Measurements from ENCODE around the gene TRH. TPM values are rescaled to one million over a fixed set of nuclear protein-coding genes. Genes with fewer than 3 reads are reported as not detected.
A peak's percentile ranks its signal among the peaks of the same experiment; 100 is the strongest.

TRH gene
- total RNA-seq, 1 donor: under 0.01 TPM

DNA sequence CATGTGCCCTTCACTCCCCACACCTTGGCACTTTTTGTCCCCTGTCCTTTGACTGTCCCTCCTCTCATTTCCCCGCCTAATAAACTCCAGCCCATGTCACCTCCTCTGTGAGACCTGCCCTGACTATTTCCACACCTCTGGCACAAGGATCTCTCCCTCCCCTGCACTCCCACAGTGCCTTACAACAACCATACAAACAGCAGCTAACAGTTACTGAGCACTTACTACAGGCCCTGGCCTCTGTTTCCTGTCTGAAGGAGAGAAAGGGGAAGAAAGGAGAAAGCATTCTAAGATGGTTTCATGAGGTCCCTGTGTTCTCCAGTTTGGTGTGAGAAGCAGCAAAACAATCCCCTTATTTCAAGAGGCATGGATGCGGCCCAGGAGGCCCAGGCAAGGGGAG is 20.0 kb upstream of the TRH start:
- Histone ChIP-seq H3K27me3 (ENCODE audit: insufficient read depth, low read length) (peaks cover 9% of the 10 kb centered on the region), H2AFZ (ENCODE audit: low read length) (no peak overlapping the region)

DNA sequence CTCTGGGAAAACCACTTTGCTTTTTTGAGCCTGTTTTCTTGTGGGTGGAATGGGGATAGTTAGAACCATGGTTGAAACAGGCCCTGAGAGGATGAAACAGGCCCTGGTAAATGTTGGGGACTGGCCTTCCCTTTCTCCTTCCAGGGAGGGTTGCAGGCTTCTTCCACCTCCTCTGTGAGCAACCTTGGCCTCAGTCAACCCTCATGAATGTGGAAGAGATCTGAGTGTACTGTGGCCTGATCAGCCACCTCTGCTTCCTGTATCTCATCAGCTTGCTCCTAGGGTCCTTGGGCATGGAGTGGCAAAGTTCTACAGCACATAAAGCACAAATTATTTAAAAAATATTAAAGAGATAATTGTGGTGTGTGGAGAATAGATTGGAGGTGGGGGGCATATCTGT is 17.6 kb upstream of the TRH start:
- Histone ChIP-seq H3K27me3 (ENCODE audit: insufficient read depth, low read length) (peaks cover 6% of the 10 kb centered on the region), H3K4me1 (ENCODE audit: insufficient read depth, low read length) (peaks cover 9% of the 10 kb centered on the region), H3K4me2 (ENCODE audit: insufficient read depth, low read length) (no peak overlapping the region), H3K4me3 (ENCODE audit: insufficient read depth, low read length) (no peak overlapping the region), H3K9me3 (ENCODE audit: low read depth, low read length) (no peaks in the 10 kb centered on the region), H2AFZ (ENCODE audit: low read length) (no peak overlapping the region), H3K36me3 (ENCODE audit: insufficient read depth, low read length) (no peaks in the 10 kb centered on the region), H4K20me1 (ENCODE audit: insufficient read depth, low read length) (no peaks in the 10 kb centered on the region), H3K79me2 (ENCODE audit: insufficient read depth, low read length) (no peaks in the 10 kb centered on the region), H3K27ac (ENCODE audit: low read depth, low read length) (no peak overlapping the region)
- no peak for DNase-seq (ENCODE audit: insufficient read length, low spot score, missing footprints)
- TF ChIP-seq, protein P1, sequence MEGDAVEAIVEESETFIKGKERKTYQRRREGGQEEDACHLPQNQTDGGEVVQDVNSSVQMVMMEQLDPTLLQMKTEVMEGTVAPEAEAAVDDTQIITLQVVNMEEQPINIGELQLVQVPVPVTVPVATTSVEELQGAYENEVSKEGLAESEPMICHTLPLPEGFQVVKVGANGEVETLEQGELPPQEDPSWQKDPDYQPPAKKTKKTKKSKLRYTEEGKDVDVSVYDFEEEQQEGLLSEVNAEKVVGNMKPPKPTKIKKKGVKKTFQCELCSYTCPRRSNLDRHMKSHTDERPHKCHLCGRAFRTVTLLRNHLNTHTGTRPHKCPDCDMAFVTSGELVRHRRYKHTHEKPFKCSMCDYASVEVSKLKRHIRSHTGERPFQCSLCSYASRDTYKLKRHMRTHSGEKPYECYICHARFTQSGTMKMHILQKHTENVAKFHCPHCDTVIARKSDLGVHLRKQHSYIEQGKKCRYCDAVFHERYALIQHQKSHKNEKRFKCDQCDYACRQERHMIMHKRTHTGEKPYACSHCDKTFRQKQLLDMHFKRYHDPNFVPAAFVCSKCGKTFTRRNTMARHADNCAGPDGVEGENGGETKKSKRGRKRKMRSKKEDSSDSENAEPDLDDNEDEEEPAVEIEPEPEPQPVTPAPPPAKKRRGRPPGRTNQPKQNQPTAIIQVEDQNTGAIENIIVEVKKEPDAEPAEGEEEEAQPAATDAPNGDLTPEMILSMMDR (IDR thresholded peaks at IDR 0.05; ENCODE audit: extremely low read depth, low read depth, low read length): no peak

More for the DNA sequence above, 20.0 kb upstream of the TRH start:
- Histone ChIP-seq H3K79me2 (ENCODE audit: insufficient read depth, low read length) (no peaks in the 10 kb centered on the region), H3K9me3 (ENCODE audit: low read depth, low read length) (no peaks in the 10 kb centered on the region), H3K4me3 (ENCODE audit: insufficient read depth, low read length) (no peak overlapping the region), H3K4me1 (ENCODE audit: insufficient read depth, low read length) (no peaks in the 10 kb centered on the region), H4K20me1 (ENCODE audit: insufficient read depth, low read length) (no peaks in the 10 kb centered on the region), H3K4me2 (ENCODE audit: insufficient read depth, low read length) (no peak overlapping the region), H3K27ac (ENCODE audit: low read depth, low read length) (no peak overlapping the region), H3K36me3 (ENCODE audit: insufficient read depth, low read length) (no peaks in the 10 kb centered on the region)
- no peak for DNase-seq (ENCODE audit: insufficient read length, low spot score, missing footprints)
- TF ChIP-seq, protein P1 (IDR thresholded peaks at IDR 0.05; ENCODE audit: extremely low read depth, low read depth, low read length): no peak

DNA sequence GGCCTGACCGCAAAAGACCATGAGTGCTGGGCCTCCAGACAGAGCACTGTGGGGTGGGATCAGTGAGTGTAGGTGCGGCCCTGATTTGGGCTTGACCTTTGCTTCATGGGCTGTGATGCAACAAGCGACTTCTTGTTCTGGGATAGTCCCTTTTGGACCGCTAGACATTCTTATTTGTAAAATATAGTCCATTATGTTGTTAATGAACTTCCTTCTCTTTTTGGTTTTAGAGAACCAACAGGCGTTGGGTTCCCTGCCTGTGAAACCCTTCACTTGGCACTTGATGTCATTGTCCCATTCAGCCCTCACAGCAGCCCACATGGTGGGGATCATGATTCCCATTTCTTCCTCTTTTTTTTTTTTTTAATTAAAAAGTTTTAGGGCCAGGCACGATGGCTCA is 15.8 kb upstream of the TRH start:
- Histone ChIP-seq H3K4me3 (ENCODE audit: insufficient read depth, low read length) (no peak overlapping the region), H3K4me1 (ENCODE audit: insufficient read depth, low read length) (peaks cover 9% of the 10 kb centered on the region), H3K79me2 (ENCODE audit: insufficient read depth, low read length) (no peaks in the 10 kb centered on the region), H4K20me1 (ENCODE audit: insufficient read depth, low read length) (no peaks in the 10 kb centered on the region), H3K27ac (ENCODE audit: low read depth, low read length) (no peak overlapping the region), H3K9me3 (ENCODE audit: low read depth, low read length) (no peaks in the 10 kb centered on the region), H3K36me3 (ENCODE audit: insufficient read depth, low read length) (peaks cover 7% of the 10 kb centered on the region), H3K4me2 (ENCODE audit: insufficient read depth, low read length) (no peak overlapping the region), H2AFZ (ENCODE audit: low read length) (no peak overlapping the region), H3K27me3 (ENCODE audit: insufficient read depth, low read length) (peaks cover 4% of the 10 kb centered on the region)
- no peak for DNase-seq (ENCODE audit: insufficient read length, low spot score, missing footprints)
- TF ChIP-seq, protein P1 (IDR thresholded peaks at IDR 0.05; ENCODE audit: extremely low read depth, low read depth, low read length): no peak

DNA sequence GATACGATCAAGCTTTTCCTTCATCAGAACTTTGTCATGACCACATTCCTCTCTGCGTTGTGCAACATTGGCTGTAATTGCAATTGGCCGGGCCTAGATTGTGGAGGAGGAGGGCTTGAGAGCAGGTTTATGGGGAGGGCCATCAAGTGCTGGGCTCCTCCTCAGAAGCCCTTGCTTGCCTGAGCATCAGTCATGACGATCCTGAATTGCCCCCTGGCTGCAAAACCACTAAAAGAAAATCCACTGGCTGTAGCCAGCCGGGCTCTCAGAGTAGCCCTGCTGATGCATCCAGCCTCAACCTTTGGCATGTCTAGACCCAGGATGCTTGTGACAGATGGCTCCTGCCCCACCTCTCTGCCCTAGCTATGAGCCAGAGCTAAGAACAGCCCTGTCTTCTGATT is 13.4 kb upstream of the TRH start:
- DNase-seq (ENCODE audit: insufficient read length, low spot score, missing footprints): peak; percentile 81
- Histone ChIP-seq H3K27ac (ENCODE audit: low read depth, low read length) (no peak overlapping the region), H3K4me1 (ENCODE audit: insufficient read depth, low read length) (peaks cover 9% of the 10 kb centered on the region), H2AFZ (ENCODE audit: low read length) (no peak overlapping the region), H3K79me2 (ENCODE audit: insufficient read depth, low read length) (no peaks in the 10 kb centered on the region), H3K9me3 (ENCODE audit: low read depth, low read length) (no peaks in the 10 kb centered on the region), H3K36me3 (ENCODE audit: insufficient read depth, low read length) (peaks cover 22% of the 10 kb centered on the region), H4K20me1 (ENCODE audit: insufficient read depth, low read length) (no peaks in the 10 kb centered on the region), H3K27me3 (ENCODE audit: insufficient read depth, low read length) (no peaks in the 10 kb centered on the region), H3K4me3 (ENCODE audit: insufficient read depth, low read length) (no peak overlapping the region), H3K4me2 (ENCODE audit: insufficient read depth, low read length) (no peak overlapping the region)
- TF ChIP-seq, protein P1 (IDR thresholded peaks at IDR 0.05; ENCODE audit: extremely low read depth, low read depth, low read length): no peak
